Measurements from ENCODE around the gene PIEZO2. TPM values are rescaled to one million over a fixed set of nuclear protein-coding genes. Genes with fewer than 3 reads are reported as not detected.

The PIEZO2 gene
- total and polyA plus RNA-seq, 11 donors: 0.04 to 4.9 (median 0.20) TPM; not detected in 2

- TF ChIP-seq CTCF (IDR thresholded peaks at IDR 0.05) (no peak), POLR2A (IDR thresholded peaks at IDR 0.05) (no peak)
- intact Hi-C loops (cut with DNase I): no loop called here
- no peak overlapping the region for H3K27ac ChIP-seq
- no peak overlapping the region for H3K4me3 ChIP-seq
- DNase-seq (no peak), ATAC-seq (no peak)
- H3K27me3 ChIP-seq: no peaks in the 10 kb centered on the region
- 76 to 90% (median 82%) methylated on average over 5 of the region's 5 CpGs for WGBS, 4 donors
- H3K4me1 ChIP-seq: no peaks in the 10 kb centered on the region
- no peaks in the 10 kb centered on the region for H3K36me3 ChIP-seq
- H3K9me3 ChIP-seq: peaks cover 0 to 3% (median 0%) of the 10 kb centered on the region in 12 donors
These were observed 195.7 kb downstream of the PIEZO2 start for GRCh38 chr18:10953672-10954071.

GRCh38 chr18:10951631-10952544 lies 197.5 kb downstream of the PIEZO2 start:
- ATAC-seq: no peak
- WGBS, 4 donors: 88 to 93% (median 89%) methylated on average over 1 of the region's 1 CpG
- peaks cover 0 to 10% (median 0%) of the 10 kb centered on the region in 12 donors for H3K9me3 ChIP-seq
- no peaks in the 10 kb centered on the region for H3K27me3 ChIP-seq
- no peaks in the 10 kb centered on the region for H3K36me3 ChIP-seq
- no peak for DNase-seq
- H3K27ac ChIP-seq: no peak overlapping the region
- no peak overlapping the region for H3K4me3 ChIP-seq
- H3K4me1 ChIP-seq: no peaks in the 10 kb centered on the region
- no peak for TF ChIP-seq CTCF (IDR thresholded peaks at IDR 0.05)
- TF ChIP-seq POLR2A (IDR thresholded peaks at IDR 0.05): no peak
- intact Hi-C loops (cut with DNase I): no loop called here

- no peak overlapping the region for H3K27ac ChIP-seq
- 79 to 83% (median 82%) methylated on average over 8 of the region's 8 CpGs for WGBS, 4 donors
- peaks cover 0 to 15% (median 7%) of the 10 kb centered on the region in 12 donors for H3K9me3 ChIP-seq
- ATAC-seq: no peak
- no peaks in the 10 kb centered on the region for H3K36me3 ChIP-seq
- DNase-seq: no peak
- no peak for TF ChIP-seq POLR2A (IDR thresholded peaks at IDR 0.05)
- TF ChIP-seq CTCF (IDR thresholded peaks at IDR 0.05): no peak
- intact Hi-C loops (cut with DNase I): no loop called here
- H3K27me3 ChIP-seq: no peaks in the 10 kb centered on the region
- H3K4me1 ChIP-seq: no peaks in the 10 kb centered on the region
- H3K4me3 ChIP-seq: no peak overlapping the region
These were observed 198.3 kb downstream of the PIEZO2 start for GRCh38 chr18:10950876-10951630.

Data from heart left ventricle (tissue), 16 donors.